ENCODE data around the gene SCNM1.

Gene SCNM1

GRCh38 chr1:151165738-151166504 lies at the start of gene SCNM1, which contains the start of gene LYSMD1:
TSS of gene SCNM1 (plus strand) at chr1:151166144. CDS start at chr1:151166153, 9 bp downstream.
TSS of gene LYSMD1 (minus strand) at chr1:151165902. CDS start at chr1:151165258, 644 bp downstream.
- DNase-seq (ENCODE audit: low read depth): peak; percentile 95

GRCh38 chr1:151124763-151125403 lies 41.1 kb upstream of the SCNM1 start:
- no peak for DNase-seq (ENCODE audit: low read depth)

- no peak for DNase-seq (ENCODE audit: low read depth)
Observed at GRCh38 chr1:151128800-151129199, 37.1 kb upstream of the SCNM1 start.

GRCh38 chr1:151130987-151131586 lies 34.9 kb upstream of the SCNM1 start:
- DNase-seq (ENCODE audit: low read depth): peak; percentile 76

GRCh38 chr1:151131701-151132334 lies 34.1 kb upstream of the SCNM1 start:
- no peak for DNase-seq (ENCODE audit: low read depth)

GRCh38 chr1:151132335-151133017 lies 33.5 kb upstream of the SCNM1 start:
- DNase-seq (ENCODE audit: low read depth): no peak

GRCh38 chr1:151133018-151133806 lies 32.7 kb upstream of the SCNM1 start:
- DNase-seq (ENCODE audit: low read depth): no peak

GRCh38 chr1:151134396-151134795 lies 31.5 kb upstream of the SCNM1 start:
- no peak for DNase-seq (ENCODE audit: low read depth)

- no peak for DNase-seq (ENCODE audit: low read depth)
Observed at GRCh38 chr1:151134991-151135390, 31.0 kb upstream of the SCNM1 start.

- no peak for DNase-seq (ENCODE audit: low read depth)
Observed at GRCh38 chr1:151135433-151136385, 30.2 kb upstream of the SCNM1 start.

GRCh38 chr1:151137789-151138188 lies 28.2 kb upstream of the SCNM1 start:
- DNase-seq (ENCODE audit: low read depth): no peak

- no peak for DNase-seq (ENCODE audit: low read depth)
Observed at GRCh38 chr1:151142411-151143056, 23.4 kb upstream of the SCNM1 start.

- no peak for DNase-seq (ENCODE audit: low read depth)
Observed at GRCh38 chr1:151143057-151143435, 22.9 kb upstream of the SCNM1 start.

GRCh38 chr1:151143986-151144385 lies 22.0 kb upstream of the SCNM1 start:
- DNase-seq (ENCODE audit: low read depth): no peak

- no peak for DNase-seq (ENCODE audit: low read depth)
Observed at GRCh38 chr1:151144474-151145303, 21.3 kb upstream of the SCNM1 start.

GRCh38 chr1:151145304-151146071 lies 20.5 kb upstream of the SCNM1 start:
- DNase-seq (ENCODE audit: low read depth): no peak

GRCh38 chr1:151146072-151146411 lies 19.9 kb upstream of the SCNM1 start:
- DNase-seq (ENCODE audit: low read depth): no peak
